HepG2 (cell line): ENCODE results near the gene AMOTL2. TPM values are rescaled to one million over a fixed set of nuclear protein-coding genes. Genes with fewer than 3 reads are reported as not detected.

Source experiments
- ATAC-seq: fragments of 200-7000 bp; cut with Tn5 transposase; 3 replicates; pipeline ENCODE4 v1.9.1; 2020; ENCODE audit warnings: mild to moderate bottlenecking, moderate library complexity
- BruUV-seq: library from RNA; stranded (reverse); fragments of 400-500 nt; replicated peaks from 2 replicates; lab custom pipeline; 2021; lab: Mats Ljungman, UMichigan
- CTCF ChIA-PET: fragments of 300-600 bp; formaldehyde crosslinking; extraction: SDS; loops from one replicate; lab custom pipeline; 2021; ENCODE audit warnings: low total read pairs, inconsistent platforms, low intra/inter-chr PET ratio; lab: Yijun Ruan, JAX
- POLR2A ChIA-PET: fragments of 350-600 bp; sonication (Branson Sonifier 250); formaldehyde crosslinking; loops from one replicate; lab custom pipeline; 2020; ENCODE audit warnings: antibody characterized with exemption, inconsistent platforms; lab: Yijun Ruan, JAX
- DNase-seq: peaks from one replicate; pipeline ENCODE4 v3.0.0-alpha.2; 2015; ENCODE audit warnings: low spot score
- FAIRE-seq: peaks from 3 replicates; lab custom pipeline; 2011; peaks lifted over from hg19 to GRCh38; lab: Jason Lieb, UNC
- H2AFZ ChIP-seq: one replicate; pipeline ENCODE4 v1.6.1; 2011; ENCODE audit warnings: low read length, inconsistent platforms
- H3K27ac ChIP-seq: fragments of 300-600 bp; 3 replicates; pipeline ENCODE4 v1.8.0; 2011; ENCODE audit warnings: mixed run types, mild to moderate bottlenecking, mixed read lengths, low read length, inconsistent platforms; ENCODE audit not compliant: insufficient read depth; ENCODE audit errors: extremely low read length
- H3K27me3 ChIP-seq, 2 experiments: fragments of 200-600 bp in 1 of 2; 2 replicates in 1 of 2; 3 replicates in 1 of 2; pipeline versions ENCODE4 v1.6.0 to v1.8.0; 2011; ENCODE audit warnings: low read length in 2 of 2, mild to moderate bottlenecking in 2 of 2, moderate library complexity in 2 of 2, inconsistent platforms in 1 of 2; ENCODE audit not compliant: insufficient read depth in 2 of 2, control insufficient read depth in 1 of 2
- H3K36me3 ChIP-seq, 2 experiments: fragments of 200-600 bp in 1 of 2; replicated peaks in 1 of 2; 2 replicates in 1 of 2; 3 replicates in 1 of 2; pipeline versions ENCODE4 v1.5.1 to v1.8.0; 2011; ENCODE audit warnings: low read length in 2 of 2, inconsistent platforms in 1 of 2; ENCODE audit not compliant: insufficient read depth in 2 of 2, control insufficient read depth in 1 of 2
- H3K4me1 ChIP-seq: 2 replicates; pipeline ENCODE4 v1.5.1; 2012; ENCODE audit warnings: low read length, inconsistent platforms; ENCODE audit not compliant: insufficient read depth
- H3K4me2 ChIP-seq: 2 replicates; pipeline ENCODE4 v1.6.0; 2011; ENCODE audit warnings: low read depth, low read length, inconsistent platforms
- H3K4me3 ChIP-seq, 3 experiments: fragments of 200-600 bp in 1 of 3; sonication (generic), shearing (Covaris generic) in 1 of 3; replicated peaks in 1 of 3; 2 replicates each; pipeline ENCODE4 v1.5.1; 2011 to 2016; ENCODE audit warnings: low read length in 3 of 3, inconsistent platforms in 2 of 3, low read depth in 2 of 3, mild to moderate bottlenecking in 2 of 3, control low read depth in 1 of 3, mixed read lengths in 1 of 3; ENCODE audit not compliant: insufficient read depth in 1 of 3
- H3K79me2 ChIP-seq: one replicate; pipeline ENCODE4 v1.6.1; 2011; ENCODE audit warnings: low read length, inconsistent platforms; ENCODE audit not compliant: insufficient read depth
- H3K9ac ChIP-seq: 2 replicates; pipeline ENCODE4 v1.6.0; 2011; ENCODE audit warnings: mild to moderate bottlenecking, low read depth, low read length, inconsistent platforms; ENCODE audit not compliant: insufficient read depth
- H3K9me3 ChIP-seq: 2 replicates; pipeline ENCODE4 v1.5.1; 2012; ENCODE audit warnings: mild to moderate bottlenecking, low read length
- H4K20me1 ChIP-seq: 2 replicates; pipeline ENCODE4 v1.6.0; 2011; ENCODE audit warnings: inconsistent platforms, mild to moderate bottlenecking, low read length, moderate library complexity; ENCODE audit not compliant: insufficient read depth
- BHLHE40 ChIP-seq: IDR thresholded peaks from 2 replicates; pipeline ENCODE4 v1.6.1; 2011; ENCODE audit warnings: low read length, improper control_type of control experiment
- HMG20B ChIP-seq: conservative IDR thresholded peaks from 2 replicates; pipeline ENCODE4 v1.6.1; 2016; ENCODE audit warnings: missing genetic modification reagents, missing compliant biosample characterization
- MTA1 ChIP-seq: sonication (generic); formaldehyde crosslinking; IDR thresholded peaks from 2 replicates; pipeline ENCODE4 v1.4.0; 2020; ENCODE audit warnings: missing genetic modification reagents, mild to moderate bottlenecking, borderline replicate concordance
- NR1H2 ChIP-seq: sonication (generic); formaldehyde crosslinking; IDR thresholded peaks from 2 replicates; pipeline ENCODE4 v1.8.1; 2022; ENCODE audit warnings: low read depth, missing genetic modification reagents, borderline replicate concordance
- SMC3 ChIP-seq: IDR thresholded peaks from 2 replicates; pipeline ENCODE4 v1.6.1; 2011; ENCODE audit warnings: low read length, improper control_type of control experiment
- SMYD3 ChIP-seq: sonication (generic); formaldehyde crosslinking; IDR thresholded peaks from 2 replicates; pipeline ENCODE4 v1.8.1; 2023; ENCODE audit warnings: mild to moderate bottlenecking, missing genetic modification reagents
- SPEN ChIP-seq: sonication (generic); formaldehyde crosslinking; IDR thresholded peaks from 2 replicates; pipeline ENCODE4 v1.5.1; 2020; ENCODE audit warnings: low read depth, mild to moderate bottlenecking, missing genetic modification reagents
- SUZ12 ChIP-seq: fragments of 150-350 bp; IDR thresholded peaks from 2 replicates; pipeline ENCODE4 v1.6.1; 2014; ENCODE audit warnings: low read depth, low read length
- TBP ChIP-seq: sonication (generic); formaldehyde crosslinking; IDR thresholded peaks from 2 replicates; pipeline ENCODE4 v1.5.0; 2020; ENCODE audit warnings: missing genetic modification reagents
- ZBTB8A ChIP-seq: sonication (generic); formaldehyde crosslinking; IDR thresholded peaks from 2 replicates; pipeline ENCODE4 v1.4.0; 2020; ENCODE audit warnings: mild to moderate bottlenecking, low read depth, missing genetic modification reagents, borderline replicate concordance
- ZIK1 ChIP-seq: sonication (generic); formaldehyde crosslinking; IDR thresholded peaks from 2 replicates; pipeline ENCODE4 v1.5.0; 2020; ENCODE audit warnings: mild to moderate bottlenecking, low read depth, missing genetic modification reagents, borderline replicate concordance
- ZNF501 ChIP-seq: sonication (generic); formaldehyde crosslinking; IDR thresholded peaks from 2 replicates; pipeline ENCODE4 v1.5.1; 2020; ENCODE audit warnings: mild to moderate bottlenecking, moderate library complexity, missing genetic modification reagents
- ZNF572 ChIP-seq: sonication (generic); formaldehyde crosslinking; IDR thresholded peaks from 2 replicates; pipeline ENCODE4 v1.5.1; 2020; ENCODE audit warnings: mild to moderate bottlenecking, missing genetic modification reagents
- WGBS: methylation state at CpG from one replicate; pipeline ENCODE4 v1.1.6; 2017; ENCODE audit warnings: low lambda C conversion rate; 5-methylcytosine and 5-hydroxymethylcytosine counted together
- in situ Hi-C: cut with HindIII; loops from 2 replicates; pipeline ENCODE4 v1.10.0; 2017; ENCODE audit warnings: low pct_unique_long_range_greater_than_20kb; ENCODE audit not compliant: extremely low pct_ligation_motif_present
- intact Hi-C: fragments of 100-400 bp; cut with micrococcal nuclease; formaldehyde crosslinking; loops from one replicate; pipeline ENCODE4 v1.10.0; 2022; ENCODE audit not compliant: unreplicated experiment
- polyA plus RNA-seq, 8 experiments: library from polyadenylated mRNA; depleted of rRNA in 3 of 8; stranded (reverse) in 7 of 8; unstranded in 1 of 8; fragments of >200 nt; fragmentation: Illumina TruSeq in 4 of 8; extraction: Trizol in 4 of 8; gene quantifications; 2 replicates each; pipeline versions ENCODE4 v1.2.1 to v1.2.3, GENCODE V29; 2011 to 2016; ENCODE audit warnings: low read depth in 4 of 8, missing spikeins in 1 of 8, mixed read lengths in 1 of 8; ENCODE audit not compliant: insufficient read depth in 1 of 8
- total RNA-seq, 5 experiments: library from RNA; depleted of rRNA; stranded (reverse); fragments of >200 nt; fragmentation: Illumina TruSeq; extraction: Trizol; gene quantifications; 2 replicates each; pipeline ENCODE4 v1.2.3, GENCODE V29; 2016; ENCODE audit warnings: low read depth in 1 of 5
- TF ChIP-seq, protein P1 (sequence below): sonication (generic); formaldehyde crosslinking; IDR thresholded peaks from 2 replicates; pipeline ENCODE4 v1.4.0; 2020; ENCODE audit warnings: mild to moderate bottlenecking, missing genetic modification reagents
- TF ChIP-seq, protein P2 (sequence below): sonication (generic); formaldehyde crosslinking; IDR thresholded peaks from 2 replicates; pipeline ENCODE4 v1.8.1; 2022; ENCODE audit warnings: mild to moderate bottlenecking, missing genetic modification reagents
- TF ChIP-seq, protein P3 (sequence below): sonication (generic); formaldehyde crosslinking; IDR thresholded peaks from 2 replicates; pipeline ENCODE4 v1.5.0; 2020; ENCODE audit warnings: missing genetic modification reagents
- TF ChIP-seq, protein P4 (sequence below): IDR thresholded peaks from 2 replicates; pipeline ENCODE4 v1.6.1; 2016; ENCODE audit warnings: control low read depth

Gene AMOTL2
- total and polyA plus RNA-seq, 2 of the 13 experiments (the other 11 are each of a cell fraction or from before 2014, with no cell fraction given), result 17.3 to 18.5 TPM

DNA sequence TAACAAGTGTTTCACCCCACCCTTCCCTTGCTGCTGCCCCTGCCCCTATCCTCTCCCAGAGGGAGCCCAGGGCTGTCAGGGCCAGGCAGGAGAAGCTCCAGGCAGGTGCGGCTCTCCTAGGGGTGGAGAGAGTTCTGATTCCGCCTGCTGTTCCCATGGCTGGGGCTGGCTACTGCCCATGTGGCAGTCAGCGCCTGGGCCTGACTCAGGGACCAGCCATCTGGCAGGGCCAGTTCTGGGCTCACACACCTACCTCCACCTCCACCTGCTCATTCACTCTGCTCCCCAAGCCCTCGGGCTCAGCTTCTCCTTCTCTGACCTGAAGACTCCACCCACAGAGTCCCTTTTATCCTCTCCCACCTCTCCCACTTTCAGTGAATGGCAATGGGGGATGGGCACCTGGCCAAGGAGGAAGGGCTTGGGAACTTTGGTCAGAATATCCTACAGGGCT is 23.4 kb downstream of the AMOTL2 start:
- no peak for DNase-seq
- ChIA-PET POLR2A (interaction anchor here (1.1 kb wide), 1 partner anchor 24 kb away, joined by 3 read pairs; the partner anchor contains the start of gene AMOTL2), CTCF (no interaction called here)
- no peak overlapping the region for H3K4me2 ChIP-seq
- H3K9me3 ChIP-seq, result peaks cover 10% of the 10 kb centered on the region
- no peak for TF ChIP-seq MTA1 (CRISPR knock-in tag)
- TF ChIP-seq, protein P1, sequence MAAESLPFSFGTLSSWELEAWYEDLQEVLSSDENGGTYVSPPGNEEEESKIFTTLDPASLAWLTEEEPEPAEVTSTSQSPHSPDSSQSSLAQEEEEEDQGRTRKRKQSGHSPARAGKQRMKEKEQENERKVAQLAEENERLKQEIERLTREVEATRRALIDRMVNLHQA (CRISPR knock-in tag), result no peak
- TF ChIP-seq SMC3, result no peak
- no peaks in the 10 kb centered on the region for H3K27me3 ChIP-seq
- 49% methylated on average over 2 of the region's 4 CpGs for WGBS
- H3K36me3 ChIP-seq, result no peaks in the 10 kb centered on the region; a peak in 1 of 5 replicates
- intact Hi-C loops, result no loop called here
- FAIRE-seq, result no peak
- no peak overlapping the region for H3K9ac ChIP-seq
- no peaks in the 10 kb centered on the region for H4K20me1 ChIP-seq
- H3K79me2 ChIP-seq, result no peaks in the 10 kb centered on the region
- H3K4me3 ChIP-seq, result no peak overlapping the region
- ATAC-seq, result no peak
- no TSS peak for BruUV-seq
- in situ Hi-C loops, result no loop called here
- no peak overlapping the region for H2AFZ ChIP-seq
- peaks cover 50% of the 10 kb centered on the region for H3K4me1 ChIP-seq
- no peak overlapping the region for H3K27ac ChIP-seq

DNA sequence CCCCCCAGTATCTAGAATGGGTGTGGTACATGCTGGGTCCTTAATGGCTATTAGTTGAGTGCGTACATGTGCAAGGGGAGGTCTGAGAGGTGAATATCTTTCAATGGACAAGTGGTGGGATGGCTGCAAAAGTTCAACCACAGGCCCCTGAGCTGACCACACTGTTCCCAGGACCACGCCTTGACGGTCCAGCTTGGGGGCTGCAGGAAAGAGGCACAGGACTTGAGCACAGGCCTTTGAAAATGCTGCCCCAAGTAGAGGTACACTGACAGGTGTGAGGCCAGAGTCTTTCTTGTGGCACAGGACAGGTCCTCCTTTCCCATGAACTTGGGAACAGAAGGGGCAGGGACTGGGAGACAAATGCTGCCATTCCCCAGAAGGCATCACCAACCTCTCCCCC is 24.0 kb downstream of the AMOTL2 start:
- no peak for FAIRE-seq
- intact Hi-C loops, result no loop called here
- Histone ChIP-seq H3K79me2 (no peaks in the 10 kb centered on the region), H3K27me3 (no peaks in the 10 kb centered on the region), H3K4me1 (peaks cover 50% of the 10 kb centered on the region), H3K27ac (no peak overlapping the region), H3K9me3 (peaks cover 10% of the 10 kb centered on the region), H4K20me1 (no peaks in the 10 kb centered on the region), H3K4me2 (no peak overlapping the region), H3K4me3 (no peak overlapping the region), H3K36me3 (no peaks in the 10 kb centered on the region; a peak in 1 of 5 replicates), H3K9ac (no peak overlapping the region), H2AFZ (no peak overlapping the region)
- BruUV-seq, result no TSS peak
- WGBS, result 93% methylated on average over 3 of the region's 3 CpGs
- CTCF ChIA-PET, result no interaction called here
- in situ Hi-C loops, result no loop called here
- ATAC-seq, result no peak
- no peak for DNase-seq
- POLR2A ChIA-PET, result interaction anchor here (1.1 kb wide), 1 partner anchor 24 kb away, joined by 3 read pairs; the partner anchor contains the start of gene AMOTL2
- TF ChIP-seq ZBTB8A (CRISPR knock-in tag) (no peak), ZIK1 (no peak), SUZ12 (no peak), ZNF572 (CRISPR knock-in tag) (no peak), TBP (CRISPR knock-in tag) (no peak), SPEN (CRISPR knock-in tag) (no peak), BHLHE40 (no peak), ZNF501 (CRISPR knock-in tag) (no peak), SMYD3 (no peak), HMG20B (CRISPR knock-in tag) (no peak), NR1H2 (CRISPR knock-in tag) (no peak)
- TF ChIP-seq, protein P2, sequence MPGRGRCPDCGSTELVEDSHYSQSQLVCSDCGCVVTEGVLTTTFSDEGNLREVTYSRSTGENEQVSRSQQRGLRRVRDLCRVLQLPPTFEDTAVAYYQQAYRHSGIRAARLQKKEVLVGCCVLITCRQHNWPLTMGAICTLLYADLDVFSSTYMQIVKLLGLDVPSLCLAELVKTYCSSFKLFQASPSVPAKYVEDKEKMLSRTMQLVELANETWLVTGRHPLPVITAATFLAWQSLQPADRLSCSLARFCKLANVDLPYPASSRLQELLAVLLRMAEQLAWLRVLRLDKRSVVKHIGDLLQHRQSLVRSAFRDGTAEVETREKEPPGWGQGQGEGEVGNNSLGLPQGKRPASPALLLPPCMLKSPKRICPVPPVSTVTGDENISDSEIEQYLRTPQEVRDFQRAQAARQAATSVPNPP, result no peak
- TF ChIP-seq, protein P3, sequence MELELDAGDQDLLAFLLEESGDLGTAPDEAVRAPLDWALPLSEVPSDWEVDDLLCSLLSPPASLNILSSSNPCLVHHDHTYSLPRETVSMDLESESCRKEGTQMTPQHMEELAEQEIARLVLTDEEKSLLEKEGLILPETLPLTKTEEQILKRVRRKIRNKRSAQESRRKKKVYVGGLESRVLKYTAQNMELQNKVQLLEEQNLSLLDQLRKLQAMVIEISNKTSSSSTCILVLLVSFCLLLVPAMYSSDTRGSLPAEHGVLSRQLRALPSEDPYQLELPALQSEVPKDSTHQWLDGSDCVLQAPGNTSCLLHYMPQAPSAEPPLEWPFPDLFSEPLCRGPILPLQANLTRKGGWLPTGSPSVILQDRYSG (CRISPR knock-in tag), result no peak
- TF ChIP-seq, protein P4, sequence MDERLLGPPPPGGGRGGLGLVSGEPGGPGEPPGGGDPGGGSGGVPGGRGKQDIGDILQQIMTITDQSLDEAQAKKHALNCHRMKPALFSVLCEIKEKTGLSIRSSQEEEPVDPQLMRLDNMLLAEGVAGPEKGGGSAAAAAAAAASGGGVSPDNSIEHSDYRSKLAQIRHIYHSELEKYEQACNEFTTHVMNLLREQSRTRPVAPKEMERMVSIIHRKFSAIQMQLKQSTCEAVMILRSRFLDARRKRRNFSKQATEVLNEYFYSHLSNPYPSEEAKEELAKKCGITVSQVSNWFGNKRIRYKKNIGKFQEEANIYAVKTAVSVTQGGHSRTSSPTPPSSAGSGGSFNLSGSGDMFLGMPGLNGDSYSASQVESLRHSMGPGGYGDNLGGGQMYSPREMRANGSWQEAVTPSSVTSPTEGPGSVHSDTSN (CRISPR knock-in tag), result no peak
